ENCODE measurements around the gene SKA1. TPM values are rescaled to one million over a fixed set of nuclear protein-coding genes. Genes with fewer than 3 reads are reported as not detected.

SKA1 gene
- 1.9 TPM for total RNA-seq

GRCh38 chr18:50374753-50375391 lies at the start of gene SKA1:
Gene SKA1, plus strand, starts transcription at chr18:50375046. Its CDS starts 785 bp downstream, at chr18:50375831.

Other genes starting within 250 kb of the SKA1 start
- gene MYO5B, start 179.9 kb upstream of the SKA1 start, total RNA-seq = 39.4 TPM
- 1.6 TPM for gene CFAP53, start 108.6 kb upstream of the SKA1 start, total RNA-seq
- 96.7 TPM for gene MBD1, start 93.5 kb upstream of the SKA1 start, total RNA-seq
- gene CXXC1, start 87.4 kb upstream of the SKA1 start, total RNA-seq = 56.7 TPM
- 23.8 TPM for gene MAPK4, start 185.0 kb downstream of the SKA1 start, total RNA-seq